Measurements from ENCODE around the gene TMEM270.
"Not testable (repeated sequence)": the region's sequence is repeated elsewhere in the genome, so short reads cannot be mapped to it uniquely, and the experiment has no call there.

Gene TMEM270

GRCh38 chr7:73860859-73861258 lies at the start of gene TMEM270:
Gene TMEM270 (plus strand): TSS chr7:73861159. CDS start chr7:73861195, 36 bp downstream.
- no peak for DNase-seq (ENCODE audit: low read depth in 2 of 3, low spot score in 2 of 3)

- DNase-seq (ENCODE audit: low read depth in 2 of 3, low spot score in 2 of 3), result peak; percentile 11 to 32 (median 18)
Measured at GRCh38 chr7:73811760-73812168, 49.2 kb upstream of the TMEM270 start.

- no peak for DNase-seq (ENCODE audit: low read depth in 2 of 3, low spot score in 2 of 3)
Measured at GRCh38 chr7:73812996-73813395, 48.0 kb upstream of the TMEM270 start.

- DNase-seq (ENCODE audit: low read depth in 2 of 3, low spot score in 2 of 3), result no peak
Measured at GRCh38 chr7:73815436-73815835, 45.5 kb upstream of the TMEM270 start.

GRCh38 chr7:73817121-73817520 lies 43.8 kb upstream of the TMEM270 start:
- no peak for DNase-seq (ENCODE audit: low read depth in 2 of 3, low spot score in 2 of 3)

- DNase-seq (ENCODE audit: low read depth in 2 of 3, low spot score in 2 of 3), result no peak
Measured at GRCh38 chr7:73820013-73820412, 40.9 kb upstream of the TMEM270 start.

GRCh38 chr7:73821597-73822285 lies 39.2 kb upstream of the TMEM270 start:
- not testable (repeated sequence) for DNase-seq (ENCODE audit: low read depth in 2 of 3, low spot score in 2 of 3)

- DNase-seq (ENCODE audit: low read depth in 2 of 3, low spot score in 2 of 3), result no peak
Measured at GRCh38 chr7:73822319-73823173, 38.4 kb upstream of the TMEM270 start.

- no peak for DNase-seq (ENCODE audit: low read depth in 2 of 3, low spot score in 2 of 3)
Measured at GRCh38 chr7:73823257-73823656, 37.7 kb upstream of the TMEM270 start.

GRCh38 chr7:73823873-73824592 lies 36.9 kb upstream of the TMEM270 start:
- no peak for DNase-seq (ENCODE audit: low read depth in 2 of 3, low spot score in 2 of 3)

- DNase-seq (ENCODE audit: low read depth in 2 of 3, low spot score in 2 of 3), result no peak
Measured at GRCh38 chr7:73824986-73825385, 36.0 kb upstream of the TMEM270 start.

- DNase-seq (ENCODE audit: low read depth in 2 of 3, low spot score in 2 of 3), result no peak
Measured at GRCh38 chr7:73827567-73828106, 33.3 kb upstream of the TMEM270 start.

GRCh38 chr7:73828107-73828803 lies 32.7 kb upstream of the TMEM270 start:
- no peak for DNase-seq (ENCODE audit: low read depth in 2 of 3, low spot score in 2 of 3)

GRCh38 chr7:73828972-73829371 lies 32.0 kb upstream of the TMEM270 start:
- DNase-seq (ENCODE audit: low read depth in 2 of 3, low spot score in 2 of 3), result no peak

GRCh38 chr7:73829505-73829904 lies 31.5 kb upstream of the TMEM270 start:
- DNase-seq (ENCODE audit: low read depth in 2 of 3, low spot score in 2 of 3), result no peak

GRCh38 chr7:73829921-73830680 lies 30.9 kb upstream of the TMEM270 start:
- no peak for DNase-seq (ENCODE audit: low read depth in 2 of 3, low spot score in 2 of 3)

GRCh38 chr7:73830681-73831583 lies 30.0 kb upstream of the TMEM270 start, which contains the start of gene CLDN4:
Gene CLDN4 (plus strand): TSS chr7:73830996. CDS start chr7:73831202, 206 bp downstream.
- no peak for DNase-seq (ENCODE audit: low read depth in 2 of 3, low spot score in 2 of 3)

- DNase-seq (ENCODE audit: low read depth in 2 of 3, low spot score in 2 of 3), result no peak
Measured at GRCh38 chr7:73831584-73831833, 29.4 kb upstream of the TMEM270 start.
